Colonic mucosa (tissue), 4 donors: ENCODE results near the gene SLC39A11. TPM values are rescaled to one million over a fixed set of nuclear protein-coding genes. Genes with fewer than 3 reads are reported as not detected.
"Not testable (repeated sequence)": the region's sequence is repeated elsewhere in the genome, so short reads cannot be mapped to it uniquely, and the experiment has no call there.

Experiments used
- DNase-seq: peaks from one replicate; pipeline ENCODE4 v3.0.0-alpha.2; 2020
- H3K27ac ChIP-seq: fragments of 200-600 bp; one replicate; pipeline ENCODE4 v1.8.0; 2021
- H3K27me3 ChIP-seq: fragments of 200-600 bp; one replicate; pipeline ENCODE4 v1.8.0; 2021
- H3K36me3 ChIP-seq: fragments of 200-600 bp; one replicate; pipeline ENCODE4 v1.8.0; 2021
- H3K4me1 ChIP-seq: fragments of 200-600 bp; one replicate; pipeline ENCODE4 v1.8.0; 2021; ENCODE audit warnings: mild to moderate bottlenecking
- H3K4me3 ChIP-seq: fragments of 200-600 bp; one replicate; pipeline ENCODE4 v1.8.0; 2021
- H3K9ac ChIP-seq, 2 donors: one replicate each; pipeline ENCODE4 v1.7.0; 2013; ENCODE audit warnings: control low read depth in 2 of 2, low read depth in 2 of 2, low read length in 2 of 2
- H3K9me3 ChIP-seq: fragments of 200-600 bp; one replicate; pipeline ENCODE4 v1.8.0; 2021
- CTCF ChIP-seq: fragments of 200-600 bp; IDR thresholded peaks from one replicate; pipeline ENCODE4 v1.8.0; 2022; ENCODE audit warnings: antibody characterized with exemption, mild to moderate bottlenecking
- intact Hi-C: fragments of 100-400 bp; cut with DNase I; formaldehyde crosslinking; loops from one replicate; pipeline ENCODE4 v1.14.1; 2022
- total RNA-seq, 2 donors: library from RNA; stranded (reverse); fragmentation: NEBNext Ultra II Directional in 1 of 2; extraction: Animal tissue kit (Norgen Biotek cat#: 25700) in 1 of 2; gene quantifications; one replicate each; pipeline ENCODE4 v1.2.1, GENCODE V29; 2021
- donor health status: healthy.
- donor health status: DM: no; HTN: no; CAD: no.
- donor health status: DM: no; HTN: no; CAD: no.

The SLC39A11 gene
- total RNA-seq, 2 donors from 2014 or later = 57.7 to 60.0 TPM

GRCh38 chr17:73005360-73005759 is 87.1 kb downstream of the SLC39A11 start:
- TF ChIP-seq CTCF = no peak
- Histone ChIP-seq H3K36me3 (no peaks in the 10 kb centered on the region), H3K9me3 (no peaks in the 10 kb centered on the region), H3K4me1 (no peaks in the 10 kb centered on the region), H3K27ac (no peak overlapping the region), H3K9ac (no peak overlapping the region), H3K4me3 (no peak overlapping the region), H3K27me3 (no peaks in the 10 kb centered on the region)
- intact Hi-C loops = no loop called here
- no peak for DNase-seq

DNA sequence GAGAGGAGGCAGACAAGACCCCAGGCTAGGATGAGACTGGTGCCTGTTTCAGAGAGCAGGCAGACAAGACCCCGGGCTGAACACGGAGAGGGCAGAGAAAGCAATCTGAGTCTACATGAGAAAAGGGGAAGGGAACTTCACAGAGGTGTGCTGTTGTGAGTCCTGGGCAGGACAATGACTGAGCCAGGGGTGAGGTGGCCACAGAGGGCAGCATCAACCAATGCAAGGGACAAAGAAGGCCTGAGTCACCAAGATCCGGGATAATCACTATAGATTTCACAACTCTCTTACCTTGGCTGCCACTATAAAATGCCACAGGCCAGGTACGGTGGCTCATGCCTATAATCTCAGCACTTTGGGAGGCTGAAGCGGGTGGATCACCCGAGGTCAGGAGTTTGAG is 89.0 kb downstream of the SLC39A11 start:
- intact Hi-C loops = no loop called here
- Histone ChIP-seq H3K4me1 (no peaks in the 10 kb centered on the region), H3K36me3 (no peaks in the 10 kb centered on the region), H3K9me3 (no peaks in the 10 kb centered on the region), H3K27ac (no peak overlapping the region), H3K27me3 (no peaks in the 10 kb centered on the region), H3K9ac (no peak overlapping the region), H3K4me3 (no peak overlapping the region)
- no peak for TF ChIP-seq CTCF
- DNase-seq = no peak

- intact Hi-C loops = no loop called here
Measured at GRCh38 chr17:73000832-73001231, 91.7 kb downstream of the SLC39A11 start.

DNA sequence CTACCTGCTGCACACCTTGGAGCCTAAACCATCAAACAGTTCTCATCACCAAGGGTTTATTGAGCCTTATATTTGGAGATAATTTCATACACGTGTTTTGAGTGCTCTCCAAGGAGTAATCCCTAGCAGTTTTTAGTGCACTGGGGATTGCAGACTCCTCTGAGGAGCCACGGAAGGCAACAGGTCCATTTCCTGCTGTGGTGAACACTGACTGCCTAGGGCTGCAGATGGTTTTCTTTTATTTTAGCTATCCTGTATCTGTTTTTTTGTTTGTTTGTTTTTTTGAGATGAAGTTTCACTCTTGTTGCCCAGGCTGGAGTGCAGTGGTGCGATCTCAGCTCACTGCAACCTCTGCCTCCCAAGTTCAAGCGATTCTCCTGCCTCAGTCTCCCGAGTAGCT is 93.0 kb downstream of the SLC39A11 start:
- H3K9me3 ChIP-seq, H3K27ac ChIP-seq, H3K4me1 ChIP-seq, DNase-seq, H3K36me3 ChIP-seq, H3K9ac ChIP-seq, intact Hi-C loops, H3K27me3 ChIP-seq, H3K4me3 ChIP-seq: not testable (repeated sequence)

More at GRCh38 chr17:73000832-73001231, 91.7 kb downstream of the SLC39A11 start:
- DNase-seq = no peak
- Histone ChIP-seq H3K27ac (no peak overlapping the region), H3K4me3 (no peak overlapping the region), H3K36me3 (no peaks in the 10 kb centered on the region), H3K9ac (no peak overlapping the region), H3K9me3 (no peaks in the 10 kb centered on the region), H3K27me3 (no peaks in the 10 kb centered on the region), H3K4me1 (no peaks in the 10 kb centered on the region)
- TF ChIP-seq CTCF = no peak

DNA sequence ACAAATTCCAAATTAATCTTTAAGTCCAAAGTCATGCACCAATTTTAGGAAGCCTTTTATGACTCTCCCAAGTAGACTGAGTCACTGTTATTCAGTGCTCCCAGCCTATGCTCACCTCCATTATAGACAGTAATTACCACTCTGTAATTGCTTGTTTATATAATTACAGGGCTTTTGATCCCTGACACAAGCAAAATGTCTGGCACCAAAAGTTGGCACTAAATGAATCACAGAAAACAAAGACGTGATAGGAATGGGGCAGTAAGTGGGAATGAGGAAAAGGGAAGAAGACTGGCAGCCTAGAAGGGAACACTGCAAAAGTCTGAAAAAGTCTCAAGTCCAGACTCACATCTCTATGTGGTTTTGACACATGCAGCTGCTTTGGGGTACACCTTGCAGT is 94.1 kb downstream of the SLC39A11 start:
- Histone ChIP-seq H3K9me3 (no peaks in the 10 kb centered on the region), H3K4me3 (no peak overlapping the region), H3K4me1 (no peaks in the 10 kb centered on the region), H3K9ac (no peak overlapping the region), H3K36me3 (no peaks in the 10 kb centered on the region), H3K27ac (no peak overlapping the region), H3K27me3 (no peaks in the 10 kb centered on the region)
- no peak for TF ChIP-seq CTCF
- intact Hi-C loops = no loop called here
- DNase-seq = no peak

- no peak for TF ChIP-seq CTCF
- intact Hi-C loops = no loop called here
- H3K9me3 ChIP-seq = no peaks in the 10 kb centered on the region
Measured at GRCh38 chr17:72997559-72997958, 94.9 kb downstream of the SLC39A11 start.

More at GRCh38 chr17:72997559-72997958, 94.9 kb downstream of the SLC39A11 start:
- Histone ChIP-seq H3K27me3 (no peaks in the 10 kb centered on the region), H3K9ac (no peak overlapping the region), H3K4me3 (no peak overlapping the region), H3K4me1 (no peaks in the 10 kb centered on the region), H3K27ac (no peak overlapping the region), H3K36me3 (no peaks in the 10 kb centered on the region)
- no peak for DNase-seq
